SK-N-SH (cell line): ENCODE data around the gene TMEM170A. TPM values are rescaled to one million over a fixed set of nuclear protein-coding genes. Genes with fewer than 3 reads are reported as not detected.

Experiments
- CTCF ChIA-PET: fragments of 300-600, 350-600 bp; formaldehyde crosslinking; extraction: SDS; loops from one replicate; lab custom pipeline; 2021; lab: Yijun Ruan, JAX
- POLR2A ChIA-PET: fragments of 350-600 bp; sonication (Branson Sonifier 250); formaldehyde crosslinking; extraction: SDS; loops from one replicate; lab custom pipeline; 2020; ENCODE audit warnings: antibody characterized with exemption, inconsistent platforms; lab: Yijun Ruan, JAX
- DNase-seq: peaks from one replicate; pipeline ENCODE4 v3.0.0; 2012
- H2AFZ ChIP-seq: fragments of 200-600 bp; sonication (generic); 2 replicates; pipeline ENCODE4 v1.8.1; 2016; ENCODE audit warnings: antibody characterized with exemption, mild to moderate bottlenecking, low read depth
- H3F3A ChIP-seq: fragments of 200-600 bp; sonication (generic); replicated peaks from 2 replicates; pipeline ENCODE3; 2016; ENCODE audit warnings: antibody characterized with exemption, mild to moderate bottlenecking; ENCODE audit not compliant: insufficient read depth
- H3K27ac ChIP-seq, 2 experiments: fragments of 200-500 bp in 1 of 2; fragments of 200-600 bp in 1 of 2; sonication (Bioruptor generic) in 1 of 2; sonication (generic), shearing (Covaris generic) in 1 of 2; 2 replicates each; pipeline versions ENCODE4 v1.5.1 to v1.6.1; 2014 to 2016; ENCODE audit warnings: low read depth in 2 of 2, inconsistent platforms in 1 of 2, low read length in 1 of 2, mild to moderate bottlenecking in 1 of 2, mixed read lengths in 1 of 2
- H3K27me3 ChIP-seq: fragments of 200-600 bp; sonication (generic), shearing (Covaris generic); 2 replicates; pipeline ENCODE4 v1.6.1; 2016; ENCODE audit warnings: mixed run types; ENCODE audit not compliant: insufficient read depth
- H3K36me3 ChIP-seq, 2 experiments: fragments of 200-500 bp in 1 of 2; fragments of 200-600 bp in 1 of 2; sonication (Bioruptor generic) in 1 of 2; sonication (generic) in 1 of 2; replicated peaks in 1 of 2; 2 replicates each; pipeline versions ENCODE3 to v1.5.1; 2014 to 2016; ENCODE audit warnings: low read length in 1 of 2, mild to moderate bottlenecking in 1 of 2; ENCODE audit not compliant: insufficient read depth in 2 of 2, control insufficient read depth in 1 of 2
- H3K4me1 ChIP-seq, 2 experiments: fragments of 200-500 bp in 1 of 2; fragments of 200-600 bp in 1 of 2; sonication (Bioruptor generic) in 1 of 2; sonication (generic), shearing (Covaris generic) in 1 of 2; 2 replicates each; pipeline versions ENCODE4 v1.5.1 to v1.6.1; 2014 to 2016; ENCODE audit warnings: low read depth in 1 of 2, low read length in 1 of 2, mixed run types in 1 of 2; ENCODE audit not compliant: insufficient read depth in 2 of 2, control insufficient read depth in 1 of 2
- H3K4me2 ChIP-seq: fragments of 200-600 bp; sonication (generic), shearing (Covaris generic); 2 replicates; pipeline ENCODE4 v1.6.1; 2017; ENCODE audit warnings: mixed run types
- H3K4me3 ChIP-seq, 2 experiments: fragments of 200-500 bp in 1 of 2; fragments of 200-600 bp in 1 of 2; sonication (Bioruptor generic) in 1 of 2; sonication (generic), shearing (Covaris generic) in 1 of 2; 2 replicates each; pipeline versions ENCODE4 v1.5.1 to v1.8.1; 2014 to 2016; ENCODE audit warnings: low read depth in 2 of 2, inconsistent platforms in 1 of 2, low read length in 1 of 2, mild to moderate bottlenecking in 1 of 2, mixed read lengths in 1 of 2, moderate library complexity in 1 of 2
- H3K79me2 ChIP-seq: fragments of 200-600 bp; sonication (generic); 2 replicates; pipeline ENCODE4 v1.8.1; 2017; ENCODE audit warnings: mild to moderate bottlenecking; ENCODE audit not compliant: insufficient read depth
- H3K9ac ChIP-seq: fragments of 200-600 bp; sonication (generic); 2 replicates; pipeline ENCODE4 v1.6.1; 2017; ENCODE audit warnings: mixed run types
- H3K9me2 ChIP-seq: fragments of 200-600 bp; sonication (generic); 2 replicates; pipeline ENCODE4 v1.6.1; 2017; ENCODE audit warnings: mixed run types
- H3K9me3 ChIP-seq: fragments of 200-600 bp; sonication (generic); 2 replicates; pipeline ENCODE4 v1.6.1; 2017; ENCODE audit warnings: mixed run types, mild to moderate bottlenecking, moderate library complexity
- H4K20me1 ChIP-seq: fragments of 200-600 bp; sonication (generic); 2 replicates; pipeline ENCODE4 v1.6.1; 2017; ENCODE audit warnings: mild to moderate bottlenecking, mixed run types; ENCODE audit not compliant: insufficient read depth
- CTCF ChIP-seq: fragments of 200-600 bp; sonication (generic); IDR thresholded peaks from 2 replicates; pipeline ENCODE4 v1.6.1; 2017; ENCODE audit warnings: antibody characterized with exemption, mild to moderate bottlenecking, moderate library complexity
- ELF1 ChIP-seq: IDR thresholded peaks from 2 replicates; pipeline ENCODE4 v1.4.0; 2012
- EZH2phosphoT487 ChIP-seq: fragments of 200-600 bp; sonication (generic); IDR thresholded peaks from 2 replicates; pipeline ENCODE4 v1.6.1; 2017; ENCODE audit warnings: low read depth, mixed run types, mild to moderate bottlenecking, antibody characterized with exemption, moderate library complexity, borderline replicate concordance
- GATA2 ChIP-seq: sonication (generic); formaldehyde crosslinking; IDR thresholded peaks from 2 replicates; pipeline ENCODE4 v1.5.0; 2020; ENCODE audit warnings: mild to moderate bottlenecking, missing genetic modification reagents
- JUND ChIP-seq: IDR thresholded peaks from 2 replicates; pipeline ENCODE4 v1.4.0; 2012
- POLR2AphosphoS5 ChIP-seq: IDR thresholded peaks from 2 replicates; pipeline ENCODE4 v1.6.1; 2012; ENCODE audit warnings: low read depth, low read length
- RAD21 ChIP-seq: IDR thresholded peaks from 2 replicates; pipeline ENCODE4 v1.6.1; 2012; ENCODE audit warnings: mild to moderate bottlenecking, low read length
- RCOR1 ChIP-seq: fragments of 150-350 bp; IDR thresholded peaks from 2 replicates; pipeline ENCODE4 v1.6.1; 2017; ENCODE audit warnings: antibody characterized with exemption, low read length
- RXRA ChIP-seq: IDR thresholded peaks from 2 replicates; pipeline ENCODE4 v1.4.0; 2012; ENCODE audit warnings: low read depth, mild to moderate bottlenecking, borderline replicate concordance
- SIN3A ChIP-seq: IDR thresholded peaks from 2 replicates; pipeline ENCODE4 v1.6.1; 2012; ENCODE audit warnings: low read depth, mild to moderate bottlenecking, low read length, moderate library complexity, borderline replicate concordance
- TAF1 ChIP-seq: IDR thresholded peaks from 2 replicates; pipeline ENCODE4 v1.6.1; 2012; ENCODE audit warnings: low read depth, mild to moderate bottlenecking, low read length, moderate library complexity, borderline replicate concordance
- USF2 ChIP-seq: fragments of 150-350 bp; IDR thresholded peaks from 2 replicates; pipeline ENCODE4 v1.6.1; 2017; ENCODE audit warnings: antibody characterized with exemption, low read length, low read depth, borderline replicate concordance
- WGBS: methylation state at CpG from one replicate; pipeline ENCODE4 v1.1.6; 2017; ENCODE audit warnings: low lambda C conversion rate; 5-methylcytosine and 5-hydroxymethylcytosine counted together
- polyA plus RNA-seq, 3 experiments: library from polyadenylated mRNA; depleted of rRNA; stranded (reverse); fragments of >200 nt; gene quantifications; 2 replicates each; pipeline ENCODE4 v1.2.3, GENCODE V29; 2012
- TF ChIP-seq, protein P1 (sequence below): IDR thresholded peaks from 2 replicates; pipeline ENCODE4; 2012
- TF ChIP-seq, protein P2 (sequence below): IDR thresholded peaks from 2 replicates; pipeline ENCODE4 v1.4.0; 2012; ENCODE audit warnings: low read depth, borderline replicate concordance
- TF ChIP-seq, protein P3 (sequence below): fragments of 150-350 bp; IDR thresholded peaks from 2 replicates; pipeline ENCODE4 v1.6.1; 2016; ENCODE audit warnings: mild to moderate bottlenecking, low read depth, low read length
- TF ChIP-seq, protein P4 (sequence below): IDR thresholded peaks from 2 replicates; pipeline ENCODE4 v1.6.1; 2012; ENCODE audit warnings: mild to moderate bottlenecking, low read depth, low read length, moderate library complexity

TMEM170A gene
- polyA plus RNA-seq, 1 of the 3 experiments (the other 2 are of a cell fraction): 9.2 TPM

DNA sequence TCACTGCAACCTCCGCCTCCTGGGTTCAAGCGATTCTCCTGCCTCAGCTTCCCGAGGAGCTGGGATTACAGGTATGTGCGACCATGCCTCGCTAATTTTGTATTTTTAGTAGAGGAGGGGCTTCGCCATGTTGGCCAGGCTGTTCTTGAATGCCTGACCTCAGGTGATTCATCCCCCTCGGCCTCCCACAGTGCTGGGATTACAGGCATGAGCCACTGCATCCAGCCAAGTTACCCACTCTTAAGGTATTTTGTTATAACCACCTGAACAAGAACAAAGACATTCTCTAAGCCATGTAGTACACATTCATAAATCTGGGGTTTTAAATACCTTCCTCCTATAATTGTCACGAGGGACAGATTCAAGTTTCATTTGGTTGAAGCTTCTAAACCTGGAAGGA, 12.3 kb upstream of the TMEM170A start:
- WGBS: 70% methylated on average over 8 of the region's 8 CpGs
- Histone ChIP-seq H3K4me3 (no peak overlapping the region), H3K27me3 (no peaks in the 10 kb centered on the region), H4K20me1 (no peaks in the 10 kb centered on the region), H2AFZ (no peak overlapping the region), H3K9me2 (no peaks in the 10 kb centered on the region), H3K36me3 (no peaks in the 10 kb centered on the region), H3K79me2 (no peaks in the 10 kb centered on the region), H3F3A (no peaks in the 10 kb centered on the region), H3K4me2 (no peak overlapping the region), H3K27ac (no peak overlapping the region), H3K9ac (no peak overlapping the region), H3K9me3 (no peaks in the 10 kb centered on the region), H3K4me1 (peaks cover 0 to 3% of the 10 kb centered on the region in 2 experiments; a peak in 1 of 4 replicates)
- POLR2A ChIA-PET: interaction anchor here (1.6 kb wide), 1 partner anchor 40 kb away, joined by 6 read pairs; no protein-coding TSS in a partner anchor
- no peak for DNase-seq
- TF ChIP-seq GATA2 (CRISPR knock-in tag) (no peak), USF2 (no peak), CTCF (no peak), POLR2AphosphoS5 (no peak), EZH2phosphoT487 (no peak), RXRA (no peak)
- CTCF ChIA-PET: interaction anchor here (0.6 to 2.2 kb wide), 5 partner anchors 12 to 145 kb away, joined by 4 to 9 read pairs (median 4); partner anchors contain the start of gene TMEM170A

GRCh38 chr16:75475420-75475847, 10.9 kb upstream of the TMEM170A start:
- no peaks in the 10 kb centered on the region for H3K9me2 ChIP-seq
- no peaks in the 10 kb centered on the region for H4K20me1 ChIP-seq
- H3K4me2 ChIP-seq: no peak overlapping the region
- no peaks in the 10 kb centered on the region for H3K79me2 ChIP-seq
- WGBS: 71% methylated on average over 1 of the region's 2 CpGs
- no peak for DNase-seq
- H3F3A ChIP-seq: no peaks in the 10 kb centered on the region
- no peaks in the 10 kb centered on the region for H3K36me3 ChIP-seq
- no peaks in the 10 kb centered on the region for H3K27me3 ChIP-seq
- no peaks in the 10 kb centered on the region for H3K9me3 ChIP-seq
- no peak overlapping the region for H2AFZ ChIP-seq
- no peak overlapping the region for H3K4me3 ChIP-seq
- peaks cover 0 to 3% of the 10 kb centered on the region in 2 experiments; a peak in 1 of 4 replicates for H3K4me1 ChIP-seq
- no peak overlapping the region for H3K9ac ChIP-seq
- CTCF ChIA-PET: interaction anchor here (0.8 to 1.4 kb wide), 3 partner anchors 10 to 42 kb away, joined by 4 to 6 read pairs (median 4); partner anchors contain the start of gene CFDP1
- POLR2A ChIA-PET: no interaction called here
- H3K27ac ChIP-seq: no peak overlapping the region
- TF ChIP-seq RAD21: no peak
- no peak for TF ChIP-seq ELF1
- TF ChIP-seq, protein P1, sequence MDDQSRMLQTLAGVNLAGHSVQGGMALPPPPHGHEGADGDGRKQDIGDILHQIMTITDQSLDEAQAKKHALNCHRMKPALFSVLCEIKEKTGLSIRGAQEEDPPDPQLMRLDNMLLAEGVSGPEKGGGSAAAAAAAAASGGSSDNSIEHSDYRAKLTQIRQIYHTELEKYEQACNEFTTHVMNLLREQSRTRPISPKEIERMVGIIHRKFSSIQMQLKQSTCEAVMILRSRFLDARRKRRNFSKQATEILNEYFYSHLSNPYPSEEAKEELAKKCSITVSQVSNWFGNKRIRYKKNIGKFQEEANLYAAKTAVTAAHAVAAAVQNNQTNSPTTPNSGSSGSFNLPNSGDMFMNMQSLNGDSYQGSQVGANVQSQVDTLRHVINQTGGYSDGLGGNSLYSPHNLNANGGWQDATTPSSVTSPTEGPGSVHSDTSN: no peak
- TF ChIP-seq, protein P2, sequence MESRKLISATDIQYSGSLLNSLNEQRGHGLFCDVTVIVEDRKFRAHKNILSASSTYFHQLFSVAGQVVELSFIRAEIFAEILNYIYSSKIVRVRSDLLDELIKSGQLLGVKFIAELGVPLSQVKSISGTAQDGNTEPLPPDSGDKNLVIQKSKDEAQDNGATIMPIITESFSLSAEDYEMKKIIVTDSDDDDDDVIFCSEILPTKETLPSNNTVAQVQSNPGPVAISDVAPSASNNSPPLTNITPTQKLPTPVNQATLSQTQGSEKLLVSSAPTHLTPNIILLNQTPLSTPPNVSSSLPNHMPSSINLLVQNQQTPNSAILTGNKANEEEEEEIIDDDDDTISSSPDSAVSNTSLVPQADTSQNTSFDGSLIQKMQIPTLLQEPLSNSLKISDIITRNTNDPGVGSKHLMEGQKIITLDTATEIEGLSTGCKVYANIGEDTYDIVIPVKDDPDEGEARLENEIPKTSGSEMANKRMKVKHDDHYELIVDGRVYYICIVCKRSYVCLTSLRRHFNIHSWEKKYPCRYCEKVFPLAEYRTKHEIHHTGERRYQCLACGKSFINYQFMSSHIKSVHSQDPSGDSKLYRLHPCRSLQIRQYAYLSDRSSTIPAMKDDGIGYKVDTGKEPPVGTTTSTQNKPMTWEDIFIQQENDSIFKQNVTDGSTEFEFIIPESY: no peak
- TF ChIP-seq, protein P3, sequence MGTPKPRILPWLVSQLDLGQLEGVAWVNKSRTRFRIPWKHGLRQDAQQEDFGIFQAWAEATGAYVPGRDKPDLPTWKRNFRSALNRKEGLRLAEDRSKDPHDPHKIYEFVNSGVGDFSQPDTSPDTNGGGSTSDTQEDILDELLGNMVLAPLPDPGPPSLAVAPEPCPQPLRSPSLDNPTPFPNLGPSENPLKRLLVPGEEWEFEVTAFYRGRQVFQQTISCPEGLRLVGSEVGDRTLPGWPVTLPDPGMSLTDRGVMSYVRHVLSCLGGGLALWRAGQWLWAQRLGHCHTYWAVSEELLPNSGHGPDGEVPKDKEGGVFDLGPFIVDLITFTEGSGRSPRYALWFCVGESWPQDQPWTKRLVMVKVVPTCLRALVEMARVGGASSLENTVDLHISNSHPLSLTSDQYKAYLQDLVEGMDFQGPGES: no peak
- TF ChIP-seq JUND: no peak
- TF ChIP-seq SIN3A: no peak
- no peak for TF ChIP-seq TAF1
- TF ChIP-seq RCOR1: no peak
- TF ChIP-seq, protein P4, sequence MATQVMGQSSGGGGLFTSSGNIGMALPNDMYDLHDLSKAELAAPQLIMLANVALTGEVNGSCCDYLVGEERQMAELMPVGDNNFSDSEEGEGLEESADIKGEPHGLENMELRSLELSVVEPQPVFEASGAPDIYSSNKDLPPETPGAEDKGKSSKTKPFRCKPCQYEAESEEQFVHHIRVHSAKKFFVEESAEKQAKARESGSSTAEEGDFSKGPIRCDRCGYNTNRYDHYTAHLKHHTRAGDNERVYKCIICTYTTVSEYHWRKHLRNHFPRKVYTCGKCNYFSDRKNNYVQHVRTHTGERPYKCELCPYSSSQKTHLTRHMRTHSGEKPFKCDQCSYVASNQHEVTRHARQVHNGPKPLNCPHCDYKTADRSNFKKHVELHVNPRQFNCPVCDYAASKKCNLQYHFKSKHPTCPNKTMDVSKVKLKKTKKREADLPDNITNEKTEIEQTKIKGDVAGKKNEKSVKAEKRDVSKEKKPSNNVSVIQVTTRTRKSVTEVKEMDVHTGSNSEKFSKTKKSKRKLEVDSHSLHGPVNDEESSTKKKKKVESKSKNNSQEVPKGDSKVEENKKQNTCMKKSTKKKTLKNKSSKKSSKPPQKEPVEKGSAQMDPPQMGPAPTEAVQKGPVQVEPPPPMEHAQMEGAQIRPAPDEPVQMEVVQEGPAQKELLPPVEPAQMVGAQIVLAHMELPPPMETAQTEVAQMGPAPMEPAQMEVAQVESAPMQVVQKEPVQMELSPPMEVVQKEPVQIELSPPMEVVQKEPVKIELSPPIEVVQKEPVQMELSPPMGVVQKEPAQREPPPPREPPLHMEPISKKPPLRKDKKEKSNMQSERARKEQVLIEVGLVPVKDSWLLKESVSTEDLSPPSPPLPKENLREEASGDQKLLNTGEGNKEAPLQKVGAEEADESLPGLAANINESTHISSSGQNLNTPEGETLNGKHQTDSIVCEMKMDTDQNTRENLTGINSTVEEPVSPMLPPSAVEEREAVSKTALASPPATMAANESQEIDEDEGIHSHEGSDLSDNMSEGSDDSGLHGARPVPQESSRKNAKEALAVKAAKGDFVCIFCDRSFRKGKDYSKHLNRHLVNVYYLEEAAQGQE: no peak
